COLO829 (cell line): Measurements from ENCODE around the gene MRPL20.
"Not testable (repeated sequence)": the region's sequence is repeated elsewhere in the genome, so short reads cannot be mapped to it uniquely, and the experiment has no call there.

Source experiments
- DNase-seq: peaks from one replicate; pipeline ENCODE4 v3.0.0; 2012; ENCODE audit warnings: low spot score

MRPL20 gene

DNA sequence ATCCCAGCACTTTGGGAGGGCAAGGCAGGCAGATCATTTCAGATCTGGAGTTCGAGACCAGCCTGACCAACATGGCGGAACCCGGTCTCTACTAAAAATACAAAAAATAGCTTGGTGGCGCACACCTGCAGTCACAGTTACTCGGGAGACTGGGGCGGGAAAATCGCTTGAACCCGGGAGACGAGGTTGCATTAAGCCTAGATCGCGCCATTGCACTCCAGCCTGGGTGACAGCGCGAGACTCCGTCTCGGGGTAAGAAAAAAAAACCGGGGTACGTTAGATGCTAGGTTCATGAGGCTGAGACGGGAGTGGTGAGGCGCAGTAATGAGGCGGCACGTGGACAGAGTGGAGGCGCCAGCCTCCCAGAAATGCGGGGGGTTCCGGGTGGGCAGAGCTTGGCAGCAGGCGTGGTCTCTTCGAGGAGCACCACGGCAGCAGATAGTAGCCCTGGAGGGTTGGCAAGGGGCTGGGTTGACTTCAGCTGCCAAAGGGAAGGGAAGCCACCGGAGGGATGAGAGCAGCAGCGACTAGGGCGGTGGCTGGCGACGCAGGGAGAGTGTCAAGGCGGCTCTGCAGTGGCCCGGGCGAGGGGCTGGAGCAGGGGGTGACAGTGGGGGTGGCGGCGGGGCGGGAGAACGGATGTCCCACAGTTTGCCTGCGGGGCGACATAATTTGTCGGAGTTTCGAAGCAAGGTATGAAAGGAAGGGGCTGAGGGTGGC is 832 bp downstream of the MRPL20 start:
- DNase-seq, result no peak

DNA sequence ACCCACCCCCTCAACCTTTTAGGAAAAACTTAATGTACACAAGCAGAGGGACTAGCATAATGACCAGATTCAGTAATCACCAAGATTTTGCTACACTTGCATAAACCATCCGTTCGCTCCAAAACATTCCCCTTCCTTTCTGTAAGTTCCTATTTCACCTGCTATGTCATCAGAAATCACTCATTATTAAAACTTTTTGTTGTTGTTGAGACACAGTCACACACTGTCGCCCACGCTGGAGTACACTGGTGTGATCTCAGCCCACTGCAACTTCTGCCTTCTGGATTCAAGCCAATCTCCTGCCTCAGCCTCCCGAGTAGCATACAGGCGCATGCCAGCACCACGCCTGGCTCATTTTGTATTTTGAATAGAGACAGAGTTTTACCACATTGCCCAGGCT is 3.4 kb downstream of the MRPL20 start:
- DNase-seq, result no peak

- not testable (repeated sequence) for DNase-seq
These were observed 4.1 kb downstream of the MRPL20 start for GRCh38 chr1:1402901-1403392.

DNA sequence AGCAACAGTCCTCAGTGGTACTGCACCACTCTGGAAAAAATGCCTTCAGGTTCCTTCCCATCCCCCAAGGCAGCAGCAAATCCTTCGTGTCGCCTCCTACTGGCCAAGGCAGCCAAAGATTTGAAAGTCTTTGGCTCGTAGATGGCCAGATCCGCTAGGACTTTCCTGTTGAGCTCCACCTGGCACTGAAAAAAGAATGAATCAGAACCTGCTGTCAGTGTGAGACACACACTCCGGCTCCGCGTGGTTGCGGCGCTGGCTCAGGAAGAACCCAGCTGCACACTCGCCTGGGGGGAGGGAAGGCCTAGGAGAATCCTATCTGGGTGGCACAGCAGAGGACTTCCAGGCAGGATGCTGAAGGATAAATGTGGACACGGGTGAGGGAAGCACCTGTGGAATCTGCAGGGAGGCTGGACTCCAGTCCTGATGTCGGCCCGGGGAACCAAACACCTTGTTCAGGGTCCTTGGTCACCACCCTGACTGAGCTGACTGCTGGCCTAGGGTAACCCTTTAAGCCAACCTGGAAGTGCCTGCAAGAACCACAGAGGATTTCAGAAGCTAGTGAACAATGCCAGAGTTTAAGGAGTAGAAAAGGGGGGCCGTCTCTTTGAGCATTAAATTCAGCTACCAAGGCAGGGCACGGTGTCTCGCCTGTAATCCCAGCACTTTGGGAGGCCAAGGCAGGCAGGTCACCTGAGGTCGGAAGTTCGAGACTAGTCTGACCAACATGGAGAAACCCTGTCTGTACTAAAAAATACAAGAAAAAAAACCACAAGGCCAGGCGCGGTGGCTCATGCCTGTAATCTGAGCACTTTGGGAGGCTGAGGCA is 4.8 kb downstream of the MRPL20 start:
- DNase-seq, result peak; percentile 41

DNA sequence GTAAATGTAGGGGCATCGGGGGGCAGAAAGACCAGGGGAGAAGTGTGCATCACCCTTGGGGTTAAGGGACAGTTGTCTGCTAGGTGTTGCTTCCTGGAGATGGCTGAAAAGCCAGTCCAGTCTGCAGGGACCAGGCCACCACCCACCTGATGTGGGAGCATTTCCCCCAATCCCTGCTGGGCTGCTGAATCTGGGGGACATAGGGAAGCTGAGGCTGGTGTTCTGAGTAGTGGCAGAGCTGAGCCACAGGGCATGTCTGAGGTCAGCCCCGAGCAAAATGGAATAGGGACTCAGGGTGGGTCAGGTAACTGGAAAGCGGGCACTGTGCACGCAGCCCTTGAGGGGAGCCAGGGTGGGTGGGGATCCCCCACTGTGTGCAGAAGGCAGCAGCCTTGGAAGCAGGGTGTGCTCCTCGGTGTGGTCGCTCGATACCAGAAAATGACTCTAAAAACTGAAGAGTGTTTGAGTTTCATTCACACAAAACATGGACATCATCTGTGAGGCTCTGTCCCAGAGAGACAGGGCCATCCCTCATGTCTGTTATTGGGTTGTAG is 5.6 kb downstream of the MRPL20 start:
- DNase-seq, result no peak

GRCh38 chr1:1400576-1401456 is 6.3 kb downstream of the MRPL20 start:
- DNase-seq, result no peak

DNA sequence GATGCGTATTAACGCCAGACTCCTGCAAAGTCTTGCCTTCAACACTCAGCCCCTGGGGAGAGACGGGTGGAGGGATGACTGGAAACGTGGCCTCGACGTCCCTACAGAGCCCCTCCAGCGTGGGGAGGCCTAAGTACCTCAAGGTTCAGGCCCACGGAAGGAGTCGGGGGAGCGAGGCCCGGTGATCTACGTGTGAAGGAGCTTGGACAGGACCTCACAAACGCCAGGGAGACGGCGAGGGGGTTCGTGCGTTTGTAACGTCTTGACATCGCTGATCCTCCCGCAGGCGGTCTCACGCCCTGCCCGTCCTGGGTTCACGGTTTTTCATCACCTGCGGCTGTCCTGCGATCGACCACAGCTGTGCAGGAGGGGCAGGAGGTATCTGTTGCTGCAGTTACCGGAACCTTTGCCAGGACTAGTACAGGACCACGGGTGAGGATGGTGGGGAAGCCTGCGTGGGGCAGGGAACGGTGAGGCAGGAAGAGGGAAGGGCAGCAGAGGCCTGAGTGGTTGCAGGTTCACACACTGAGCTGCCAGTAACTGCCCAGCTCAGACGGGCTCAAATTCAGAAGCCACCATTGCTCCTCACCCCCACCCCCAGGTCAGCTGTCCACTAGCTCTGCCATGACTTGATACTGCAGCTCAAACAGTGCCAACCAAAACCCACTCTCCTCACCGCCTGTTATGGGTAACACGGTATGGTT is 7.1 kb downstream of the MRPL20 start:
- DNase-seq, result no peak

DNA sequence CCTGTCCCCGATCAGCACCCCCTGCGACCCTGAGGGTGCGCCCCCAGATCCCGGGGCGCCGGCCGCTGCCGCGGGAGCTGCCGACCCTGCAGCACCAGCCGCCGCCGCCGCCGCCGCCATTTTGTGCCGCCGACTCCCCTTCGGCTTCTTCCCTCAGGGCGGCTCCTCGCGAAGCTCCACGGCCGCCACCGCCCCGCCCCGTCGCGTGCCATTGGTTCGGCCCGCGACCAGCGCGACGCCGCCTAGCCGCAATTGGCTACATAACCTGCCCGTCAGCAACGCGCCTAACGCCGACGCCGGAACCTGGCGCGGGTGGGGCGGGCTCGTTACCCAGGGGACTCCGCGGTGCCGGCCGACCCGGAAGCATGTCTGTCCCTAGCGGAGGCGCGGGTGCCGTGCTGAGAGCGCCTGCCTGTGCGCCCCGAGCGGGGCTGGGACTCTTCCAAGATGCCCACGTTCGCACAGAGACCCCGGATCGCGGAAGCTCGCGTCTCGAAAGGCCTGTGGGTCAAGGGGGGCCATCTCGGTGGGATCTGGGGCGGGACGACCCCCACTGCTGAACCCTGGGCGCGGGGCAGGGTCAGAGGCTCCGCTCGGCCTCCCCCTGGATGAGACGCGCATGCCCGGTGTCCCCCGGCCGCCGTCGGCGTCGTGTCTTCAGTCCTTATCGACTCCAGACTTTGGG is 7.8 kb downstream of the MRPL20 start, which contains the start of gene CCNL2:
Gene CCNL2 (minus strand): TSS at position 149 of the 685 bp plus-strand sequence. CDS start 29 bp downstream, at position 120.
- peak; percentile 82 for DNase-seq

- DNase-seq, result no peak
These were observed 8.4 kb downstream of the MRPL20 start for GRCh38 chr1:1398677-1399186.

- no peak for DNase-seq
These were observed 9.1 kb downstream of the MRPL20 start for GRCh38 chr1:1397839-1398523.

DNA sequence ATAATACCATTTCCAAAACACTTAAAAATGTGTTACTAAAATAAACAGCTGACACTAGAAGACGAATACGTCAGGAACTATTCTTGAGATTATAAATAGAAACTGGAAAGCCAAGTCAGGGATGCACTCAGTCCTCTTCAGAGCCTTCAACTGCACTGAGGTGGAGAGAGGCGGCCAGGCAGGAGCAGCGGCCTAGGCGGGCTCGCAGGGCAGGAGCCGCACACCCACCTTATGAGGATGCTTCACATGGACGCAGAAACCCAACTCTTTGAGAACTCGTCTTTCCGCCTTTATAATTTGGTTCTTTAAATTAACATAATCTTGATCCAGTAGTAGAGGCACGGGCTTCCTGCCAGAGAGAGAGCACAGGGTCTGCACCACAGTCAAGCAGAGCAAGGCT is 11.9 kb downstream of the MRPL20 start:
- DNase-seq, result no peak

- no peak for DNase-seq
These were observed 13.0 kb downstream of the MRPL20 start for GRCh38 chr1:1394116-1394515.

DNA sequence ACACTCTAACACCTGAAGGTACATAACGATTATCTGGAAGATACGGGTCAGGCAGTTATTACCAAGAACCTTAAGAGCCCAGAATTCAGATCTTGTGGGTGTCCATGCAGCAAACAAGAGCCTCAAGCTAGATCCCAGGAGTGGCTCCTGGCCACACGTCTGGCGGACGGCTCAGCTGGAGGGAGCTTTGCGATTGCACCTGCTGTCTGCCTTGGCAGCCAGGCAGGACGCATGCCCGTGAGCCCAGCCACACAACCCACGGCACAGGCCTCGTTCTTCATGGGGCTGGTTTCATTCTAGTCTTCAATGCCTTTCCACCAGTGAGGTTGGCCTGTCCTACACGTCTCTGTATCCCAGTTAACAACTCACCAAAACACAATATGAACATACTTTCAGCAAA is 13.7 kb downstream of the MRPL20 start:
- no peak for DNase-seq

GRCh38 chr1:1393014-1393413 is 14.1 kb downstream of the MRPL20 start:
- DNase-seq, result no peak

DNA sequence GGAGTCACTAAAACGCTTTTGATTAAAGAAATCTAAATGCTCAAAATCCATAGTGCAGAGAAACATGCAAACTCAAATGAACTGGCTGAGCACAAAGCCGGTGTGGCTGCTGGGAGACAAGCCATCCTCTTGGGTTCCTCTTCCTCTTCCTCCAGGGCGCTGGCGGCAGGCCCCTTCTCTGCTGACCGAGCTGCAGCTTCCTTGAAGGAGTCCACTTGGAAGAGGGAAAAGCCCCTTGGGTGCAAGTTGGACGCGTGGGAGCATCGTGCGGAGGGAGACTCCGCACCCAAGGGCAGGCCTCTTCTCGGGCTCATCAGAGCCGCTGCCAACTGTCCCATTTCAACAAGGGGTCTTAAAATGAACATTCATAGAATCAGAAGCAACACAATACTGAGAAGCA is 15.9 kb downstream of the MRPL20 start:
- DNase-seq, result no peak

DNA sequence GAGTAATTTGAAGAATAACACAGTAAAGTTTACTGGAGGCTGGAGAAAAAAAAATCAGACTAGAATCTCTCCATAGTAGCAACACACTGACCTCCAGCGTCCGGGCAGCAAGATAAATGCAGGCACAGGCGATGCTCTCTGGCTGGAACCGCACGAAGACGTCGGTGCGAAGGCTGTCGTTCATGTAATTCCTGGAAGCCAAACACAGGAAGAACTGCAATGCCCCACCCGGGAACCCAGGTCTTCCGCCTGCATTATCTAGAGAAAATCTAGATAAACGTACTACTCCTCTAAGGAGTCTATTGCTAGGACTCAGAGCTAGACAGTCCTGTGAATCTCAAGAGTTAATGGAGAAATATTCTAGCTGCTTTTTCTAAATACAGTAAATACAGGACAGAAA is 16.4 kb downstream of the MRPL20 start:
- no peak for DNase-seq

GRCh38 chr1:1388078-1388472 is 19.0 kb downstream of the MRPL20 start:
- DNase-seq, result no peak

- DNase-seq, result no peak
These were observed 19.7 kb downstream of the MRPL20 start for GRCh38 chr1:1387098-1388077.

- no peak for DNase-seq
These were observed 21.2 kb downstream of the MRPL20 start for GRCh38 chr1:1385931-1386330.
